A673 (cell line): Measurements from ENCODE around the gene WDR49.

Experiments used
- EZH2 ChIP-seq: fragments of 200-600 bp; sonication (generic); IDR thresholded peaks from 2 replicates; pipeline ENCODE4 v1.6.1; 2017; ENCODE audit warnings: borderline replicate concordance, low read depth, mild to moderate bottlenecking, mixed read lengths, antibody characterized with exemption, low read length; ENCODE audit not compliant: poor library complexity, severe bottlenecking
- TF ChIP-seq, protein P1 (sequence below): fragments of 300-800, 200-600 bp; sonication (generic); conservative IDR thresholded peaks from 2 replicates; pipeline ENCODE4 v1.5.1; 2017; ENCODE audit warnings: low read depth, mild to moderate bottlenecking, antibody characterized with exemption, low read length, moderate library complexity, mixed read lengths

DNA sequence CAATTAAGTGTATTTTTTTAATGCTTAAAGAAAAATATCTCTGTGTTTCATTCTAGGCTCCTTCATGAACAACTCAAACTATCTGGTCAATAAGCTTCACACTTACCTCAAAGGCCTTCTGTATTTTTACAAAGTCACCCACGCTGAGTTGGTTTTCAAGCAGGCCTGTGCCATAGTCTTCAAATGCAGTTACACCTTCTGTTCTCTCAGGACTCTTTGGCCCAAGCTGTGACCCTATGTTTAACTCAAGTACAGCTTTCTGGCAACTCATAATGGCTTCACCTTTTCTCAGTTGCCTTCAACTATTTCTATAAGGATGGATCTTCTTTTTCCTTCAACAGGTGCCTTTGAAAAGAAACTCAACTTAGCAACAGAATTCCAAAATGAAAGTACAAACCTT lies 587 bp downstream of the WDR49 start:
- TF ChIP-seq, protein P1, sequence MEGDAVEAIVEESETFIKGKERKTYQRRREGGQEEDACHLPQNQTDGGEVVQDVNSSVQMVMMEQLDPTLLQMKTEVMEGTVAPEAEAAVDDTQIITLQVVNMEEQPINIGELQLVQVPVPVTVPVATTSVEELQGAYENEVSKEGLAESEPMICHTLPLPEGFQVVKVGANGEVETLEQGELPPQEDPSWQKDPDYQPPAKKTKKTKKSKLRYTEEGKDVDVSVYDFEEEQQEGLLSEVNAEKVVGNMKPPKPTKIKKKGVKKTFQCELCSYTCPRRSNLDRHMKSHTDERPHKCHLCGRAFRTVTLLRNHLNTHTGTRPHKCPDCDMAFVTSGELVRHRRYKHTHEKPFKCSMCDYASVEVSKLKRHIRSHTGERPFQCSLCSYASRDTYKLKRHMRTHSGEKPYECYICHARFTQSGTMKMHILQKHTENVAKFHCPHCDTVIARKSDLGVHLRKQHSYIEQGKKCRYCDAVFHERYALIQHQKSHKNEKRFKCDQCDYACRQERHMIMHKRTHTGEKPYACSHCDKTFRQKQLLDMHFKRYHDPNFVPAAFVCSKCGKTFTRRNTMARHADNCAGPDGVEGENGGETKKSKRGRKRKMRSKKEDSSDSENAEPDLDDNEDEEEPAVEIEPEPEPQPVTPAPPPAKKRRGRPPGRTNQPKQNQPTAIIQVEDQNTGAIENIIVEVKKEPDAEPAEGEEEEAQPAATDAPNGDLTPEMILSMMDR = no peak
- no peak for TF ChIP-seq EZH2
